Stromal cell of bone marrow (primary cell): Measurements from ENCODE around the gene TSC22D4.
A peak's percentile ranks its signal among the peaks of the same experiment; 100 is the strongest.
"Not testable (repeated sequence)": the region's sequence is repeated elsewhere in the genome, so short reads cannot be mapped to it uniquely, and the experiment has no call there.

Experiments used
- DNase-seq: peaks from one replicate; pipeline ENCODE4 v3.0.0-alpha.2; 2012; ENCODE audit warnings: low read depth

TSC22D4 gene

DNA sequence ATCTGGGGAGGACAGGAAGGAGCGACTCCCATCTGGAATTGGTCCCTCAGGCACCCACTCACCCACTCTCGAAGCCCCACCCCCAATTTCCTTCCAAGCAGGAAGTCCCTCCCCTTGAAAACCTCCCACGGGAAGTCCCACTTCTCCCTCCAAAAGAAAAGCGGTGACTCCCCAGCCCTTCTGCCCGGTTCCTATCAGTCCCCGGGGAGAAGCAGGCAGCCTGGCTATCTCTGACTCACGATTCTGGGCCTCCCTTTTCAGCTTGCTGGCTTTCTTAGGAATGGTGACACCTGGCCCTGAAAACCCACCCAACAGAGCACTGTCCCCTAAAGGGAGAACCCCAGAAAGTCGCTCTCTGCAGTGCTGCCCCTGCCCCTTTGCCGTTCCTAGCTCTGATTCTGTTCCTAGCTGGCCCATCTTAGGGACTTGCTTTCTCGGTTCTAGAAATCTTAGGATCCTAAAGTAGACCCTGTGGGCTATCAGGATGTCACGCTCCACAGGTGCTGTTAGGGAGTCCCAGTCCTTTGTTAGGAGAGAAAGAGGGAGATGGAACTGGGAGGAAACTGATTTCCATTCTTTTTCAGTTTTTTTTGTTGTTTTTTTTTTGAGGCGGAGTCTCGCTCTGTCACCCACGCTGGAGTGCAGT, 6.0 kb downstream of the TSC22D4 start:
- DNase-seq: no peak

DNA sequence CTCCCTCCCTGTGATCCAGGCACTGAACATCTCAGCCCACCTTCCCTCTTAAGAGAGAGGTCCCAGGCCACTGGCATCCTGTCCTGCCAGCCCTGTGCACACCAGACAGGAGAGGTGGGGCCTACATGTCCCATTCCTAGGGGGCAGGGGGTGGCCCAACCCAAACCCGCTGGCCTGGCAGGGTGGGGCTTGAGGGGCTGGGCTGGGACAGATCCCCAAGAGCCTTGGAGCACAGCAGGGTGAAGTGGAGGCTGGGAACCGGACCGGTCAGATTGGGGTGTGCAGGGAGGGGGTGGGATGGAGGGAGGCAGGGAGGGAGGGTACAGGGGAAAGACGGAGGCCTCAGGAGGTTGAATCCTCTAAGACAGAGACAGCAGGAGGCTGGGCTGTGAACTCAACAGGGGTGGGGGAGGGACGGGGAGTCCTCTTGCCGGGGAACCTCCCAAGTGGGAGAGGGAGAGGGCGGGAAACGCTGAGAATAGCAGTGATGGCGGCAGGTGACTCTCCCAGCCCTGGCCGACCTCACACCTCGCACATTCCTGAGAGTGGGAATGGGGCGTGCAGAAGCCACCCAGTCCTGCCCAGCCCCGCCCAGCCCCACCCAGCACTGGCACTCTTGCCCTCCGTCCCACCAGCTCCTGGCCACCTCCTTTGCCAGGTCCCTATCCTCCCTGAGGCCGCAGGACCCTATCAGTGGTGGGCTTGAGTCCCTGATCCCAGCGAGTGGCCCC, 6.7 kb downstream of the TSC22D4 start:
- no peak for DNase-seq

DNA sequence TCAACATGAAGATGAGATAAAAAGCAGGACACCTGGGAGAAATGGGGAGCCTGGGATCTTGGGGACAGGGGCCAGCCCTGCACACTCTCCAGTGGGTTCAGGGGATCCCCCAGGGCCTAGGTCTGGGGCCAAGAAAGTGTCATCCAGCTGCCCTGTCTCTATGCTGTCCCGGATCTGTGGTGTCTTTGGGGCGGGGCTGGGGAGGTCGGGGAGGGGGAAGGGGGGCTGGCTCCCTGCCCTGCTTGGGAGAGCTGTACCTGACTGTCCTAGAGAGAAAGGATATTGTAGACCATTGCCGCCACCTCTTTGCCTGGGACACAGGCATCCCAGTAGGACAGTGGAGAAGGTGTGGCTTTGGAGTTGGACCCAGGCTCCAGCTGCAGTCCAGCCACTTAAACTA, 8.0 kb downstream of the TSC22D4 start:
- DNase-seq: no peak

DNA sequence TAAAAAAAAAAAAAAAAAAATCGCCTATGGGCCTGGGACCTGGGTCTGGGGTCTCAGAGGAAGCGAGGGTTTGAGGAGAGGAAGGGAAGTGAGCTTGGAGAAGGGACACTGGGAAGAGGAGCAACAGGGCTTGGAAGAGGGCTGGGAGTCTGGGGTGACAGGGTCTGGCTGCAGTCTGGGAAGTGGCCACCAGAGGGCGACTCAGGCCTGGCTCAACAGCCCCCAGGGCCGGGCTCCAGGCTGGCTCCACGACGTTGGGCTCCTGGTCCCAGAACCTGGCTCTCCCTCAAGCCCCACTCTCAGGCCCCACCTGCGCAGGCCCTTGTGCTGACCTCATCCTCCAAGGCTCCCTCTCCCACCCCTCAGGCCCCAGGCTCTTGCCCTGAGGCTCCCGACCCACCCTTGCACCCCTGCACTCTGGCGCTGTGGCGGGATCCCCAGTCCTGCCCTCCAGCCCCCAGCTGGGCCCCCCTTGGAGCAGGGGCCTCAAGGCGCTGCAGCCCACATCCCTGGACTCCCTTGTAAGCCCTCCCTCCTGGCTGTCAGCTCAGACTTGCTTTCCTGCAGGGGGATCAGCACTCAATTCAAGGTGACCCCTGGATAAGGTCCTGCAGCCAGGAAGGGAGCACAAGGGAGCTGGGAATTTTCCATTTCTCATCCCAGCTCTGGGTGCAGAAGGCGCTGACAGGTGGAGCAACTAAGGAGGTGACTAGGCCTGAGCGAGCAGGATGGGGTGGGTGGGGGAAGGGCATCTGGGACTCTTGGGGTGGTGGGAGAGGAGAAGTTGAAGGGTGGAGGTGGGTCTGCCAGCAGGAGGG, 9.6 kb downstream of the TSC22D4 start:
- no peak for DNase-seq

DNA sequence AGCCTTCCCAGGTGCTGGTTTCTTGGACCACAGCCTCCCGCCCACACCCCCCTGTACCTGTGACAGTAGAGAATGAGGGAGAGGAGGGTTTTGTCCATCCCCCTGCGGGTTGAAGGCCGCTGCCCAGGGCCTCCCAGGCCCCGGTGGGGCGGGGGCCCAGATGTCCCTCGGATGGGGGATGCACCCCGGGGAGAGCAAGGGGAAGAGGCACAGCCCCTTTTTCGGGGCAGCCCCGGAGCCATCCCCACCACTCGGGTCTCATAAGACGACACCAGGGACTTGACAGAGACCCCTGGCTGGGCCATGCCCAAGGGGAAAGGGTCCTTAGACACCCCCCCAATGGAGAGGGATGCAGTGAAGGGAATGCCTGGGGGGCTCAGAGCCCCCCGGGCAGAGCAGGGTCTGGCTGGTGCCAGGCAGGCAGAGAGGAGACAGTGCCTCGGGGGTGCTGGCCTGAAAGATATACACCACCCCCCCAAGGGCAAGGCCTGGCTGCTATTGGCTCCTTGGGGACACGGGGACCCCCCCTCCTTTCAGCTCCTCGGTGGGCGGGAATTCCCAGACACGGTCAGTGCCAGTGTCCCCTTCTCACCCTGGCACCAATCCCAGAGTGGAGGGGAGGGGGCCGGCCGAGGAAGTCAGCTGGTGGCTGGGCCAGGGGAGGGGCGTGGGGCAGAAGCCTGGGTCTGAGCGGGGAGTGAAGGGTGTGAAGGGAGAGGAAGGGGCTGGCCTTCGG, 11.2 kb downstream of the TSC22D4 start:
- DNase-seq: no peak

DNA sequence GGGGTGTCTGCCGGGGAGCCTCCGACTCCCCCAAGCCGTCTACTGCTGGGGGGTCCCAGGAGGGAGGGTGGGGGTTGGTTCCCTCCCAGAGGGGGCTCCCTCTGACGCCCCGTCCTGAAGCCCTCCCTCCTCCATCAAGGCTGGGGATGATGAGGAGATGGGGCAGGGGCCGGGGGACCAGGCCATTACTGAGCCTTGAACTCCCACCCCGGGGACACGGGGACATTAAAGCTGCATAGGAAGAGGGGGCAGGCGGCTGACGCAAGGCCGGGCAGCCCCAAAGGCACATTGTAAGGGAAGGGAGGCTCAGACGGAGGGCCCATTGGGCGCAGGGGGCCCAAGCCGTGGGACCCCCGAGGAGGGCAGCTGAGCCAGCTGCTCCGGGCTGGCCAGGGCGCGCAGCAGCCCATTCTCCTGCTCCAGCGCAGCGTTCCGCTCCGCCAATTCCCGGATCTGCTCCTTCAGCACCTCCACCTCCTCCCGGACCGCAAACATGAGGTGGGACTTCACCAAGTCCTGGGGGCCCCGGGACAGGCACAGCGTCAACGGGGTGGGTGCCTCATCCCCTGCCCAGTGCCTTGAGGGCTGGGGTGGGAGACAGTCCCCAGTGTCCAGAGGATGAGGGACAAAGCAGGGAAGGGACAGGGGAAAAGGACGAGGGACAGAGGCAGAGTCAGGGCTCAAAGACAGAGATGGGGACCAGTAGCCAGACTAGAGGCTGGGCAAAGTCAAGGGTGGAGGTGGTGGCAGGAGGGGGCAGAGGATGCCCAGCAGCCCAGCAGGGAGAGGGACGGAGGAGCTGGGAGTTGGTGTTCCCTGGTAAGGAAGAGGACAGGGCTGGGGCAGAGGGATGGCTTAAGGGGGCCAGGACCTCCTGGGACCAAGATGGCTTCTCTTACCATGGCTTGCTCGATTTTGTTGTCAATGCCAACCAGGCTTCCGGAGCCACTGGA, 12.1 kb downstream of the TSC22D4 start:
- no peak for DNase-seq

DNA sequence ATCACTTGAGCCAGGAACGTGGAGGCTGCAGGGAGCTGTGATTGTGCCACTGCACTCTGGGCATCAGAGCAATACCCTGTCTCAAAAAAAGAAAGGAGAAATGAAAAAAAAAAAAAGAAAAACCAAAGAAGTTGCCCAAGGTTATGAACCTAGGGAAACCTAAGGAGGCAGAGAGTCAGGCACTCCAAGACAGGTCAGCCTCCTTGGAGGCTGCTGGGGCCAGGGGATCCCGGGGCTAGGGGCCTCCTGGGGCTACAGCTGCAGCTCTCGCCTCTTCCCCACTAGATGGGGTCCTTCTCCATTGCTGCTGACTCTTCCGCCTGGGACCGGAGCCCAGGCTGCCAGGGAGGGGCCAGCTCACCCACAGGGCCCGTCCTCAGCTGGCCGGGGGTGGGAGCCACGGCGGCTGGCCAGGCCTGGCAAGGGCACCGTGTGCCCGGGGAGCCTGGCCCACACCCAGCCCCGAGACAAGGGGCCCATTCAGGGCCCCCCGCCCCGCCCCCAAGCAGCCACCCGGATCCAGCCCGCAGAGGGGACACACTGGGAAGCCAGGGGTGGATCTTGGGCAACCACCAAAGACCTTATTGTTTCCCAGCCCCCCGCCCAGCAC, 13.2 kb downstream of the TSC22D4 start:
- DNase-seq: peak; percentile 68

DNA sequence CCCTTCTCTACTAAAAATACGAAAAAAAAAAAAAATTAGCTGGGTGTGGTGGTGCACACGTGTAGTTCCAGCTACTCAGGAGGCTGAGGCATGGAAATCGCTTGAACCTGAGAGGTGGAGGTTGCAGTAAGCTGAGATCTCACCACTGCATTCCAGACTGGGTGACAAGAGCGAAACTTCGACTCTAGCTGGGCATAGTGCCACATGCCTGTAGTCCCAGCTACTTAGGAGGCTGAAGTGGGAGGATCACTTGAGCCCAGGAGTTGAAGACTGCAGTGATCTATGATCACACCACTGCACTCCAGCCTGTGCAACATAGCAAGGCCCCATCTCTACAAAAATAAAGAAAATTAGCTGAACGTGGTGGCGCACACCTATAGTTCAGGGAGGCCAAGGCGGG, 13.7 kb downstream of the TSC22D4 start:
- DNase-seq: no peak

DNA sequence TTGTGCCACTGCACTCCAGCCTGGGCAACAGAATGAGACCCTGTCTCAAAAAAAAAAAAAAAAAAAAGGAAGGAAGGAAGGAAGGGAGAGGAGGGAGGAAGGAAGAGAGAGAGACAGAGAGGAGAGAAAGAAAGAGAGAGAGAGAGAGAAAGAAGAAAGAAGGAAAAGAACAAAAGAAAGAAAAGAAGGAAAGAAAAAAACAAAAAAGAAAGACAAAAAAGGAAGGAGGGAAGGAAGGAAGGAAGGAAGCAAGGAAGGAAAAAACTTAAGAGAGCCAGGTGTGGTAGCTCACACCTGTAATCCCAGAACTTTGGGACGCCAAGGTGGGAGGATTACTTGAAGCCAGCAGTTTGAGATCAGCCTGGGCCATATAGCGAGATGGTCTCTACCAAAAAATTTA, 14.2 kb downstream of the TSC22D4 start:
- no peak for DNase-seq

DNA sequence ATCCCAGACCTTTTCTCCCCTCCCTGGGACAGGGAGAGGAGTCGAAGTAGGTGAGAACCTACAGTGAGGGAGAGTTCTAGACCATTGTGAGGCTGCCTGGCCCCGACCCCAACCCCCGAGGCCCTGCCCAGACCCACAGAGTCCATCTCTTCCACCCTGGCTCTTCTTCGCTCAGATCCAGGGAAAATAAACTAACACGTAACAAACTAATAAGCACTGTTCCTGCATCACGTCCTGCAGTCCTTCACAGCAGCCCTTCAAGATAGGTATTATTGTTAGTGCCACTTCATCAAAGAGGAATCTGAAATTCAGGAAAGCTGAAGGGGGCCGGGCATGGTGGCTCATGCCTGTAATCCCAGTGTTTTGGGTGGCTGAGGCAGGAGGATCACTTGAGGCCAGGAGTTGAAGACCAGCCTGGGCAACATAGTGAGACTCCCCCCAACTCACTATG, 14.8 kb downstream of the TSC22D4 start, which contains the start of gene SPACDR:
Gene SPACDR, minus strand, starts transcription at position 51 of the 451 bp plus-strand sequence. CDS start 235 bp downstream, outside the sequence.
- DNase-seq: no peak

DNA sequence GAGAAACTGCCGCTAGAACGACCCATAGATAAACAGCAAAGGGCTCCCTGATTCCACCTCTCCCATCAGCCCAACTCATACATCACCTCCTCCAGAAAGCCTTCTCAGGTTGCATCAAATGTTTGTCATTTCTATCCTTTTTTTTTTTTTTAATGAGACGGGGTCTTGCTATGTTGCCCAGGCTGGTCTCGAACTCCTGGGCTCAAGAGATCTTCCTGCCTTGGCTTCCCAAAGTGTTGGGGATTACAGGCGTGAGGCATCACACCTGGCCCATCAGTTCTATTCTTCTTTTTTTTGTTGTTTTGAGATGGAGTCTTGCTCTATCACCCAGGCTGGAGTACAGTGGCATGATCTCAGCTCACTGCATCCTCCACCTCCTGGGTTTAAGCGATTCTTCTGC, 22.0 kb downstream of the TSC22D4 start:
- no peak for DNase-seq

DNA sequence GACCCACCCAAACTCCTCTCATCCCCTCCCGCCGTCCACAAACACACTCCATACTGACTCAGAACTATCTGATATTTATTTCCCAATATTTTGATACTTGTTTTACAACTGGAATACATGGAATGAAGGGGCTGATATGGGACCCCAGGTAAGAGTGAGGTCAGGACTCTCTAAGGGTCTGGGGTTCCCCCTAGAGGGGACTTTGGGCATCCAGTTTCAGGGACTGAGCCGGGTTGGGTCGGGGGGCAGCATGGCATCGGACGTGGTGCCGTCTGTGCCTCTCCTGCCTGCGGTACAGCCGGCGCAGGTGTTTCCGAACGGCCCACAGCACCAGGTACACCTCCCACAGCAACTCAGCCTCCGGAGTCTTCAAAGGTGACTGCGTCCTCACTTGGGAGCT, 22.5 kb downstream of the TSC22D4 start:
- no peak for DNase-seq

DNA sequence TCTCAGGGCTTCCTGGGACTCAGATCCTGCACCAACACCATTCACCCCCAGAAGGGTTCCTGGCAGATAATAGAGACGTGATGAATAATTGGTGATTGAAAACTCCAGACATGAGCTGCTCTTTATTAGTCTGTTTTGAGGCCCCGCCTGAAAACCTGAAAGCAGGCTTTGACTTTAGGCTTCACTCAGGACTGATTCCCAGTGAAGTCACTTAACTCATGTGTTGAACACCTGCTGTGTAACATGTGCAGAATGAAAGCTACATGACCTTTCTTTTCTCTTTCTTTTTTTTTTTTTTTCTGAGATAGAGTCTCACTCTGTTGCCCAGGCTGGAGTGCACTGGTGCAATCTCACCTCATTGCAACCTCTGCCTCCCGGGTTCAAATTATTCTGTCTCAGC, 23.8 kb downstream of the TSC22D4 start:
- DNase-seq: no peak

DNA sequence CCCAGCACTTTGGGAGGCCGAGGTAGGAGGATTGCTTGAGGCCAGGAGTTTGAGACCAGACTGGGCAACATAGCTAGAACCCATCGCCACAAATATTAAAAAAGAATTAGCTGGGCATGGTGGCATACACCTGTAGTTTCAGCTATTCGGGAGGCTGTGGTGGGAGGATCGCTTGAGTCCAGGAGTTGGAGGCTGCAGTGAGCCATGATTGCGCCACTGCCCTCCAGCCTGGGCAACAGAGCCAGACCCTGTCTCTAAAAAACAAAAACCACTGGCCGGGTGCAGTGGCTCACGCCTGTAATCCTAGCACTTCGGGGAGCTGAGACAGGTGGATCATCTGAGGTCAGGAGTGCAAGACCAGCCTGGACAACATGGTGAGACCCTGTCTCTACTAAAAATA, 25.2 kb downstream of the TSC22D4 start:
- not testable (repeated sequence) for DNase-seq

DNA sequence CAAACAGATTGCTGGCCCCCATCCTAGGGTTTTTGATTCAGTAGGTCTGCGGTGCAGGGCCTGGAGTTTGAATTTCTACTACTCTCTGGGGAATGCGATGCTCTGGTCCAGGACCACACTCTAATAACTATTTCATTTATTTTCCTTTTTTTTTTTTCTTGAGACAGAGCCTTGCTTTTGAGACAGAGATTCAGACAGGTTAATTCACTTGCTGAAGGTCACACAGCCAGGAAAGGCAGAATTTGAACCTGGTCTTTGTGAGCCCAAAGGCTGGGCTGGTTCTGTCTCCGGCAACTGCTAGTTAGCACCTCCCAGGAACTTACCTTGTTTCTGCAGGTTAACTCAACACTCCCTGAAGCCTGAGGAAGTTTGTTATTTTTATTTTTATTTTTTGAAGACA, 26.5 kb downstream of the TSC22D4 start:
- DNase-seq: no peak

DNA sequence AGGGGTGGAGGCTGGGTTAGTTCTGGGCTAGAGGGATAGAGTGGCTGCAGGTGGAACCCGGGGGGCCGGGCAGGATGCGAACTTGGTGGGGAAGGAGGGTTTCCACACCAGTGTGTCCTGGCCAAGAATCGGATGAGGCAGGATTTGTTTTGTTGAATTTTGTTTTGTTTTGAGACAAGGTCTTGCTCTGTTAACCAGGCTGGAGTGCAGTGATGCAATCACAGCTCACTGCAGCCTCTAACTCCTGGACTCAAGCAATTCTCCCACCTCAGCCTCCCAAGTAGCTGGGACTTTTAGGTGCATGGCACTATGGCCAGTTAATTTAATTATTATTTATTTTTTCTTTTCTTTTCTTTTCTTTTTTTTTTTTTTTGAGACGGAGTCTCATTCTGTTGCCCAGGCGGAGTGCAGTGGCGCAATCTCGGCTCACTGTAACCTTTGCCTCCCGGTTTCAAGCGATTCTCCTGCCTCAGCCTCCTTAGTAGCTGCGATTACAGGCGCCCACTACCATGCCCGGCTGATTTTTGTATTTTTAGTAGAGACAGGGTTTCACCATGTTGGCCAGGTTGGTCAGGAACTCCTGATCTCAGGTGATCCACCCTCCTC, 29.7 kb downstream of the TSC22D4 start:
- DNase-seq: no peak

DNA sequence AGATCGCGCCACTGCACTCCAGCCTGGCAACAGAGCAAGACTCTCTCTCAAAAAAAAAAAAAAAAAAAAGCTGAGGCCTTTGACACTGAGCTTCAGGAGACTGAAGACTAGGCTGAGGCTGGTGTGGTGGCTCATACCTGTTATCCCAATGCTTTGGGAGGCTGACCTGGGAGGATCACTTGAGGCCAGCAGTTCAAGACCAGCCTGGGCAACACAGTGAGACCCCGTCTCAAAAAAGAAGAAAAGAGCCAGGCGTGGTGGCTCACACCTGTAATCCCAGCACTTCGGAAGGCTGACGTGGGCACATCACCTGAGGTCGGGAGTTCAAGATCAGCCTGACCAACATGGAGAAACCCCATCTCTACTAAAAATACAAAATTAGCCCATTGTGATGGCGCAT, 31.7 kb downstream of the TSC22D4 start:
- not testable (repeated sequence) for DNase-seq

DNA sequence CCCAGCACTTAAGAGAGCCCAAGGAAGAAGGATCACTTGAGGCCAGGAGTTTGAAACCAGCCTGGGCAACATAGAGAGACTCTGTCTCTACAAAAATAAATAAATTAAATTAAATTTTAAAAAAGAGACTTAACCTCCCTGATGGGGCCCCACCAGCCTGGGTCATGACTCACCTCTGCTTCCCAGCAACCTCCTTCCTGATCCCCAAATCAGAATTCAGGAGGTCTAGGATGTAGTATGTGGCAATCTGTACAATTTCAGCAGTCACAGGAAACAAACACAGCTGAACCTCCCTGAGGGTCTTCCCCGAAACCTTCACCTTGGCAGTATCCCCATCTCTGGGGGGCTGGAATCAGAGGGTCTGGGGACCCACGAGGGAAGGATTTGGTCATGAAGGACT, 33.0 kb downstream of the TSC22D4 start:
- DNase-seq: no peak

DNA sequence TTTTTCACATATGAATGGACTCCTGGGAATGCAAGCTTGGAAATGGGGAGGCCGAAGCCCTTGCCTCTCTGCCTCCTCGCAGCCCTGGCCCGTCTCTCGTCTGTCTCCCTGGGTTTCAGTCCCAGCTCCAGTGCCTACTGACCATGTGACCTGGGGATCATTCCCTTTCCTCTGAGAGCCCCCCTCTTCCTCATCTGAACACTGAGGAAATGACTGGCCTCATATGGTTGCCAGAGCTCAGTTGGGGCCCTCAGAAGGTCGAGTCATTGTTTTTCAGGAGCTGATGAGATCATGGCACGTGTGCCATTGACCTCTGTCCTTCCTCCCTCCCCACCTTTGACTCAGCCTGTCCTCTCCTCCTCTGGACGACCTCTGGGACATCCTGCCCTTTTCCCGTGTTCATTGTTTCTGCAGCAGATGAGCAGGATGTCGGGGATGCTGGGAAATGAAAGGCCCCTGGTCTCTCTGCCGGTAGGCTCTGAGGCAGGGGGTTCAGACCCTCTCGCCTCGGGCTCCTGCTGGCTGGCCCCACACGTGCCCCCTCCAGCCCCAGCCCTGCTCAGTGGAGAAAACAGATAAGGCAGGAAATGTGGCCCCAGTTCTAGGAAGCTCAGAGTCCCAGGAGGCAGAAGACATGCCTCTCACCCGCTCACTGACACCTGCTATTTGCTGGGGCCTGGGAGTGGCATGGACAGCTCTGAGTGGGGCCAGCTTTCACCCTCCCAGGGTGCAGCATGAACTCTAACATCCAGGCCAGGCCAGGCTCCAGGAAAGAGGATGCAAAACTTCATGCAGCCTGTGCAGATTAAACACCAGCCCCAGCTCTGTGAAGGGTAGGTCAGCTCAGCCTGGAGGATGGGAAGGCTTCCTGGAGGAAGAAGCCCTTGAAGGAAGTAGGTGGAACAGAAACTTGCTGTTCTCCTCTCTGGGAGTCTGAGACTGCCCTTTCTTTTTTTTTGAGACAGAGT, 34.4 kb downstream of the TSC22D4 start:
- peak; percentile 82 for DNase-seq
